ENCODE results near the gene WHRN.

Gene WHRN

DNA sequence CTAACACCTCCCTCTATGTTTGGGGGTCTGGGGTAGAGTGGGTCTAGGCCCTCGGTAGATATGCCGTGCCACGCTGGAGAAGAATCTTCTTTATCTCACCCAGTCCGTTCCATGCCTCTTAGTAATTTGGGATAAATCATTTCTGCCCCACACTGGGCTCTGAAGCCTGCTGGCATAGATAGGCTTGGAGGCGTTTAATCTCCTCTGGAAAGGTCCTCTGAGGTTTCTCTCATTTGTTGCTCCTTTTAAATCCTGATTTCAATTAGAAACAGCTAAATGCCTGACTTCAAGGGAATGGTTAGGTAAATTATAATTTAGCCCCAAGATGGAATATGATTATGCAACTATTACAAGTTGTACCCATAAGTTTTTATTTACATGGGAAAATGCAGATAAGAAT, 59.7 kb downstream of the WHRN start:
- DNase-seq: no peak

DNA sequence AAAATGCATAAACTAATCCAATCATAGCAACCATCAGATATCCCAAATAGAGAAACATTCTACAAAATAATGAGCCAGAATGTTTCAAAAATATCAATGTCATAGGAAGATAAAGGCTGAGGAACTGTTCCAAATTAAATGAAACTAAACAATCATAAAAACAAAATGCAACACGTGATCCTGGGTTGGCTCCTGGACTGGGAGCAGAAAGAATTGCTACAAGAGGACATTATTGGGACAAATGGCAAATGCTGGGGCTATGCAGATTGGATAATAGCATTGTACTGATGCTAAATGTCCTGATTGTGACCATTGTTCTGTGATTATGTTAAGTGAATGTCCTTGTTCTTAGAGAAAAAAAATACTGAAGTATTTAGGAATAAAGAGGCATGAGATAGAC, 63.3 kb downstream of the WHRN start:
- no peak for DNase-seq

DNA sequence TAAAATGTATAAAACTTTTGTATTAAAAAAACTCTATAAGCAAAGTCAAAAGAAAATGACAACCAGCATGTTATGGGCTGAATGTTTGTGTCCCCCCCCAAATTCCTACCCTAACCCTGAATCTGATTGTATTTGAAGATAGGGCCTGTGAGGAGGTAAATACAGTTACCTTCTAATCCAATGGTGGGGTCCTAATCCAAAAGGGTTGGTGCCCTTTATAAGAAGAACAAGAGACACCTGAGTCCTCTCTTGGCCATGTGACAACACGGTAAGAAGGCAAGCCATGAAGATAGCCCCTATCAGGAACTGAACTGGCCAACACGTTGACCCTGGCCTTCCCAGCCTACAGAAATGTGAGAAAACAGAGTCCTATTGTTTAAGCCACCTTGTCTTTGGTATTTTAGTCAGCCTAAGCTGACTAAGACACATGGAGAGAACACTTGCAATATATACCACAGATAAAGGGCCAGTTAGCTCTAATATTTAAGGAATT, 67.8 kb downstream of the WHRN start:
- DNase-seq: no peak

DNA sequence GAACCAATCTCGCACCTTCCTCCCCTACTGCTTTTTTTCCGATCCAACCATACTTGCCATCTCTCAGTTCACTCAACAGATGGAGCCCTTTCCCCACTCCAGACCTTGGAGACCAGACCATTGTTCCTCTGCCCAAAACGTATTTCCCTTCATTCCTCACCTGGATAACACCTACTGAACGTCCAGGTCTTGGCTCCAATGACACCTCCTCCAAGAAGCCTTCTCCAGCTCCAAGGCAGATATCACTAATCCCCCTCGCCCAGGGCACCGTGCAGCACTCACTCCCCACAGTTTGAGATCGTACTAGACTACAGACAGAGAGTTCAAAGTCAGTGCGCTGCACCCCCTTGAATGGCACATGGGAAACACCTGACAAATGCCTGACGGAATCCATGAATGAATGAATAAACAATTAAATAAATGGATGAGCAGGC, 70.4 kb downstream of the WHRN start:
- peak in 1 of 2 experiments; percentile 34 for DNase-seq

DNA sequence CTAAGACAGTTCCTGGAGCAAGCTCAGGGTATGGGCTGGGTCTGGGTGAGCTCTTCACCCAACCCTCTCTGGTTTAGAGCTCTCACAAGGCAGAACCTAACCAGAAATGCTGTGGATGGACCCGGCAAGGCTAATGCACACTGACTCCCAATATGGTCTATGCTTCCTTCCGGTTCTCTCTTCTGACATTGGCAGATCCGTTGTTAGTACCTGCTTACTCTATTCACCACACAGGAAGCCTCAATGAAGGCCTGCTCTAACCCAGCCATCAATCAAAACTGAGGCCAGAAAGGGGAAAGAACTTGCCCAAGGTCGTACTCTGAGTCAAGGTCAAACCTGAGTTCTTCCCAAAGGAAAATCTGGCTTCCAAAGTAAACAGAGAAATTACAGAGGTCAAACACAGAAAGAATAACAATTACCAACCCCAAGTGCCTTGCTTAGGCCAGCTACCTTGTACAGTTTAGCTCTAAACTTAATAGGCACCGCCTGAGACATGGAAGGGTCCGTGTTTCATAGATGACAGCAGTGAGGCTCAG, 71.5 kb downstream of the WHRN start:
- no peak for DNase-seq

DNA sequence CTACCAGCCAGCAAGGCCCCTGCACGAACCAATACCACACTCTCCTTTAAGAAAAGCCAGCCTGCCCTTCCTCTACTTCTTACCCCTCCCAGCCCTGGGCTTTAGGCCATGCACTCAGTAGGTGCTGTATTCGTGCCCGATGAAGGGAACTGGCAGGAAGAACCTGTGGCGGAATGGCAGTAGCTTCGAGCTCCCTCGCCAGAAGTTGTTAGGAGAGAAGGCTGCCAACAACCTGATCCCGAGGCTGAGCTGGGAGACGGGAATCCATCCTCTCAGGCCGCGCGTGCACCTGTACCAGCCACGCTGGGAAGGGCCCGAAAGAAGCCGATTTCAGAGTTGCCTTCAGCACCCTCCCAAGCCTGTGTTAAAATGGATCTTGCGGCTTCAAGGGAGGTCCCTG, 72.2 kb downstream of the WHRN start:
- no peak for DNase-seq

DNA sequence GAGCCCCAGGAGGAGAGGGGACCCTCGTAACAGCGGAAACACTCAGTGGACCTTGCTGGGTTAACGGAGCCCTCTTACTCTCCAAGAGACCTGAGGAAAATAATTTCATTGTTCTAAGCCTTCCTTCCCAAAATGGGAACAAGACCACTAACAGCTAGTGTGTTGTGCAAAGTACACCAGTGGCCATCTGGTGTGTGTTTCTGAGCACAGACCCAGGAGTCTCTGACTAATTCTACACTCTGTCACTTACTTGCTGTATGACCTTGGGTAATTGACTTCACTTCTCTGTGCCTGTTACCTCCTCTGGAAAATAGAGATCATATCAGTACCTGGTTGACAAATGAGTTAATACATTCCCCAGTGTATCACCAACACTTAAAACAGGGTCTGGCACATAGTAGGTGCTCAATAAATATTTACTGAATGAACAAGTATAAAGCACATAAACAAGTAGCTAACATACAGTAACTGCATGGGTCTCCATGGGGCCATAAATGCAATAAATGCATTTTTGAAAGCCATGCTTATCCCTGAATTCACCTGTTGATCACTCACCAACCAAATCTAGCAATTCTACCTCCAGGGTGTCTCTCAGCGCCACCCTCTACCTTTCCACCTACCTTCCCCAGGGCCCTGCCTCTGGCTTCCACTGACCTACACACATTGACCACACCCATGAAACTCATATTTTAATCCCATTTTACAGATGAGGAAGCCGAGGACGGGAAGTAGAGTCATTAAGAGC, 72.8 kb downstream of the WHRN start:
- no peak for DNase-seq

DNA sequence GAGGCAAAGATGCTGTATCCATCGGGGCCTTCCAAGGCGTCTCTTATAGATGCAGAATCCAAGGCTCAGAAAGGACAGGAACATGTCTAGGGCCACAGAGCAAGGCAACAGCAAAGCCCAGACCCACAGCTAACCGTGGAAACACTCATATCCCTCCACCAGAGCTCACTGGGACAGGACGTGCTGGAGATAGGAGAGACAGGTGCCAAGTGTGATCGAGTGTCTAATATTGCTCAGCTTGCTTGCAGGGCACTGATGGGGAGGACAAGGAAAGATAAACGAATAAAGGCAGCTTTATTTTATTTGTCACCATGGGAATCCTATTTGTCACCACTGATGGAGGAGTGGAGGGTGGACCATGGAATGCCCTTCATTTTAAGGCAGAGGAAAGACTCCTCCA, 73.5 kb downstream of the WHRN start:
- no peak for DNase-seq

DNA sequence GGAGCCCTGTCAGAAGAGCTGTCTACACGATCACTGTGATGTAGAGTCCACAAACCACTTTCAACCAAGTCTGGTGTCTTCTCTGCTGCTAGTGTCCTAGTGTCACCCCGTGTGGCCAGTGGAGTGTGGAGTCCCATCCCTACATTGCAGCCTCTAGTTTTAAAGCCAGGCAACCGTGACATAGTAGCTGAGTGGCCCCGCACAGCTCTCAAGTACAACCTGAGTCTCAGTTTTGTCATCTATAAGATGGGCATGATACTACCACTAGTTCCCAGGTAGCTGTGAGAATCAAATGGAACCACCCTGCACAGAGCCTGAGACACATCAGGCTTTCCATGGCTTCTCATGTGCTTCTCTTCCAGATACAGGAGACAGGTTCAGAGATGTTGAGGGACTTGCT, 74.3 kb downstream of the WHRN start:
- no peak for DNase-seq

DNA sequence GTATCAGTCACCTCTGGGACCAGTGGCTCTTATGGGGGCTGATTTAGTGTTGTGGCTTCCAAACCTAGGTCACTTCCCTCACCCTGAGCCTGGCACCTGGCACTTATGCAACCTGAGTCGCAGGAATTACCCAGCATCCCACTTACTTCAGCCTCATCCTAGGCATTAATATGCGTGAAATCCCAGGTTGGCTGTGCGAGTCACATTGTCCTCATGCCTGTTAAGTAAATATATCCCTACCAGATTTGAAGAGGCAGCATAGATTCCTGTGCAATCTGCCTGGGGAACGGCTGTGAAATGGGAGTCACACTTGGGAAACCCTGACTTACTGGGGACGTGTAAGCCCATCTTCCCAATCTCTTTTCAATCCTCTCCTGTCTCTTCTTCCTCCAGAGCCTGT, 74.8 kb downstream of the WHRN start:
- no peak for DNase-seq

DNA sequence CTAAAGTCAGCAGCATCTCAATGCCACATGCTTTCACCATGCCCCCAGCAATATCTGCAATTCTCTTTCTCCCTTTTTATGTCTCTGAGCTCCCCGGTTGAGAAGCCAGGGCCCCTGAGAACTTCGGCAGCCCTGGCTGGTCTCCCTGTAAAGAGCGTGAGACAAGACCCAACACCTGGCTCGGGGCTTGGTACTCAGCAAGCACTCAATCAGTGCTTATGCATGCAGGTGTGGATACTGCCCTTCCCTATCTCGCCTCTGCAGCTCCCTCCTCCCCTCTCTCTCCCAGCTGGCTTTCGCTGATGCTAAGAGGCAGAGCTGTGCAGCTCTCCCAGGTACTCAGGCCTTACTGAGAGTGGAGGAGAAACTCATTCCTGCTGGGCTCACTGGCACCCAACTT, 75.8 kb downstream of the WHRN start:
- DNase-seq: no peak

DNA sequence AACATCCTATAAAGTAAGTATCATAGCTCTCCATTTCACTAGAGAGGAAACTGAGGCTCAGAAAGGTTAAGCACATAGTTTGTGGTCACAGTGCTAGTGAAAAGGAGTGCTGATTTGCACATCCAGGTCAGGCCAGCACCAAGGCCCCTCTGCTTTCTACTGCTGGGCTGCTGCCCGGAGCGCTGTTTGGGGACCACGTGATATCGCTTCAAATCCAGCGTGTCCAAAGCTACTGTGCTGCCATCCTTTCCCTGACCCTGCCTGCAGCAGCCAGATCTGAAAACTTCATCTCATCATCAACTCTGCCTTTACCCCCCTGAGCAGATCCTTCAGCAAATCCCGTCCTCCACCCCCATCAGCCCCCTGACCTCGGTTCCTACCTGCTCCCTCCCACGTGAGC, 76.8 kb downstream of the WHRN start:
- DNase-seq: no peak

DNA sequence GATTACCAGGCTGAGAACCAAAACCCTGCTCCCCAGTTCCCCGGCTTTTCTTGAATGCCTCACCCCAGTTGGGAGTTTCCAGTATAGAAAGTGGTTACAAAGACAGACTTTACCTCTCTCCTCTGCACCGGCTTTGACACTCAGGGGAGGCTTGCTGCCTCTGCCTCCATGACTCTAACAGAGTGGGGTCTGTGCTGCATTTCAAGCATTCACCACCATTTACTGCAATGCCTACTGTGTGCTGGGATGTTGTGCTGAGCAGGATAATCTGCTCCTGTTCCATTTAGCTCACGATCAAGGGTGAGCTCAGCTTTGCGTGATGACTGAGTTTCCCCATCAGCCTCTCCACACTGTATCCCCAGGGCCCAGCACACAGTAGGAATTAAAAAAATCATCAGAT, 77.6 kb downstream of the WHRN start:
- no peak for DNase-seq

DNA sequence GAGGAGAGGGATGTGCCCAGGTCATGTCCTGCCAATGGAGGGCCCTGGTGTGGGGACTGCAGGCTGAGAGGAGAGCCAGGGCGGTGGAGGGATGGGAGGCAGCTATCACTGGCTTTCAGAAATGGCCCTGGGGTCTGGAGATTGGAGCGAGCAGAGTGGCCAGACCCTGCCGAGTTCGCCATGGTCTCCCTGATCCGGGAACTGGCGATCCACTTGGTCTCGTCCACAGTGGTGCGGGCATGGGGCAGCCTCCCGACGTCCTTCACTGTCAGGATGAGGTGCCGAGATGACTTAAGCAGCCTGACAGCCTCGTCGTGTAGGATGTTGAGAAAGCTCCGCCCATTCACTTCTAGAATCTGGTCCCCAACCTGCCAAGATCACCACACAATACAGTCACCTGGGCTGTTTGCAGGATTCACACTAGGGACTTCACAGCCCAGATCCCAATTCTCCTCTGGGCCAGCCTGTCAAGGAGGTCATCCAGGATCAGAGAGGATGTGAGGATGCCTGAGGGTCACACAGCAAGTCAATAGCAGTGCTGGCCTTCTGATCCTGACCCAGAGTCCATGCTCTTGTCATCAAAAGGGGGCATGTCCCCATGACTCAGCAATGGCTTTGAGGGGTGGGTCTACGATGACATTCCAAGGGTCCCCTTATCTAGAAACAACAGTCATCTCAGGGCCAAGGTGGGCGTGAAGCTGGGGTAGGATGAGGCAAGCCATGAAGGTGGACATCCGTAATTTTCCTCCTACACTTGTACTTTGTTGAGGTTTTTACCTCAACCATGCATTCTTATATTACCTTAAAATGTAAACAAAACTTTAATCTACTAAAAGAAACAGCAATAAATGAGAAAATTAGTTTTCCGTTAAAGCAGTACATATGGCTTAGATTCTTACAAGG, 79.0 kb downstream of the WHRN start:
- DNase-seq: no peak

DNA sequence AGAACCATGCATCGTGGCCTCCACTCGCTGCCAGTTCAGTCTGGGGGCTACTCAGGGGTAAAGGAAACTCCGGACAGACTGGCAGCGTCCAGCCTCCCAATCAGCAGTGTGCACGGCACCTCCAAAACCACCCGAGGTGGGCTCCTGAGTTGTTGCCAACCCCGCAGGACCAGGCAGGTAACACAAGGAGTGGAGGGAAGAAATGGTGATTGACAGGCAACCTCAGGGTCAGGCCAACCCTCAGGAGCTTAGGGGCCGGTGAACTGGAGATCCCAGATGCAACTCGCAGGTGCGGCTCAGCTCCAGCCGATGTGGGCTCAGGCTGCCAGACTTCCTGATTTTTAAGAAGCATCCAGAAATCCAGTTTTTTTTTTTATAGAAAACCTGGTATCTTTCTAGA, 80.1 kb downstream of the WHRN start:
- no peak for DNase-seq

DNA sequence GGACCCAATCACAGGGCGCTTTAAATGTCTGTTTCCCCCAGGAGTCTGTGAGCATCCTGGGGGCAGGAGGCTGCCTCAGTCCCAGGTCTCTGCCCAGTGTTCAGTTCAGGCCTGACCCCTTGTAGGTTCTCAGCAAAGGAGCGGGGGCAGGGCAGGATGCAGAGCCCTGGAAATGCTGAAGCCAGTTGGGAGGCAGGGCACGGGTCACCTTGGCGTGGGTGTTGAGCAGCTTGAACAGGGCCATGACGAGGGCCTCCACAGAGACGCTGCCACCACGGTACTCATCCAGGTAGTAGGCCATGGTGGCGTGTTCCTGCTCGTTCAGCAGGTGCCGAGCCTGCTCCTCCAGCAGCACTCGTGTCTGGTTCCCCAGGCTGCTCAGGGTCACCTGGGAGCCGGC, 81.1 kb downstream of the WHRN start:
- no peak for DNase-seq

DNA sequence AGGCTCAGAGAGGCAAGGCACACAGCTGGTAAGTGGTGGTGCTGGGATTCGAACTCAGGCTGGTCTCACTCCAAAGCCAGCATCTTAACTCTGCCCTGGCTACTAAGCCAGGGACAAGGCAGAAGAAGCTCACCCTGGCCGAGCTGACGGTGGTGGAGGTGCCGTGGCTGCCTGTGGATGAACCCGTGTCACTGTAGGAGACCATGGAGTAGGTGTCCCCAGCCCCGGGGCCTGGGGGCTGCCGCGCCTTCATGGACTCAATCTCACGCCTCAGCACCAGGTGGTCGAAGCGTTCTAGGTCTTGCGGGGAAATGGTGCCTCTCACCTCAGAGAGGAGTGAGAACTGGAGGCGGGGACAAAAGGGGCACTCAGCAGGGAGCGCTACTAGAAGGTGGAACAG, 82.1 kb downstream of the WHRN start:
- DNase-seq: no peak

DNA sequence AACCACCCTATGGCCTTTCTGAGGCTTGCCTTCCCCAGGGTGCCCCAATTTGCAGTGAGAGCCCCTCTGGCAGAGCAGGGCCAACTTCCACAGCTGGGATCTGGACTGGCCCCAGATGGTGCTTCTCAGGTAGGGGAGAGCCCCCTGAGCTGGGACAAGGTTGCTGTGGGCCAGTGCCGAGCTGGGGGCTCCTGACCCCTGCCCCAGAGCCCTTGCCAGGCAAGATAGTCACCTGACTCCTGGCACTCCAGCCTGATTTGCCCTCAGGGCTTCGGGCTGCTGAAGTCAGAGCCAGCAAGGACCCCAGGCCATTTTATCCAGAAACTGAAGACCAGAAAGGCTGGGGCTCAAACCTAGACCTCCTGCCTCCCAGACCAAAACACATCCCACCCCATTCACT, 84.1 kb downstream of the WHRN start:
- DNase-seq: no peak

DNA sequence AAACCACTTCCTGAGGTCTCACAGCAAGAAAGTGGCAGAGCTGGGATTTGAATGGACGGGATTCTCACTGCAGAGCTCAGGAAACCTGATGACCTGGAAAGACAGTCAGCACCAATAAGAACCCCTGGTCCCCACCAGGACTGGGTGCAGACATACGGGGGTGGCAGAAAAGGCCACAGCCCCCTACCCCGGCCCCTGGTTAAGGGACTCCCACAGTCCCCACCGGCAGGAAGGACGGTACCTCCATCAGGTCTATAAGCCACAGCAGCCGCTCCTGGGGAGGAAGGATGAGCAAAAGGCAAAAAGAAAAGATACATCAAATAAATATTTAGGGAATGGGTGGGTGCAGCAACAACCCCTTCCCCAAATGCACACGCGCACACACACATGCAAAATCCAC, 85.5 kb downstream of the WHRN start:
- DNase-seq: no peak

DNA sequence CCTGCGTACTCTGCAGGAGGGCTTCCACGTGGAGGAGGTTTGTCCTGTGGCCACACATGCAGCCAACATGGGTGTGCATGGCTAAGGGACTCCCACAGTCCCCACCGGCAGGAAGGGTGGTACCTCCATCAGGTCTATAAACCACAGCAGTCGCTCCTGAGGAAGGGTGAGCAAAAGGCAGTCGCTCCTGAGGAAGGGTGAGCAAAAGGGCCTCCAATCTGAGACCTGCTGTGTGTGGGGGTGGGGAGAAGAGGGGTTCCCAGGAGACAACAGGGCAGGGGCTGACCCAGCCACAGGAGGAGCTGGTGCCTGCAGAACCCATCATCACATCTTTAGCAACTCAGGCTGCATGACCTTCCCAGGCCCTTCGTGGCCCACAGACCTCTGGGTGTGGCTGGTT, 87.2 kb downstream of the WHRN start:
- DNase-seq: no peak

DNA sequence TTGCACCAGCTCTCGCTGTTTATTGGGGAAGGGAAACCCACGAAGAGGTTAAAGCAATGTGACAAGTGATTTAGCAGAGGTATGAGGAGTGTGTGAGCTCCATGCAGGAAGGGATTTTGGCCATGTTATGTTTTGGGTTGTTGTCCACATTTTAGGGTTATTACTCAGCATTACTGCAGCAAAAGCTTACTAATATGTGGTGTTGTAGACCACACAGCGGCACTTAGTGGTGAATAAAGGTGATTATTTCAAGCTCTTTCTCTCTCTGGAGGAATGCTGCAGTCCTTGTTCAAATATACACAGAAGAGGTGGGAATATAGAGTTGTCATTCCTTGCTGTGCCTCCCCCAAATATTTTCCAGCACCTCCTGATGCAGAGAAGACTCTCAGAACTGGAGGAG, 87.8 kb downstream of the WHRN start:
- DNase-seq: no peak

DNA sequence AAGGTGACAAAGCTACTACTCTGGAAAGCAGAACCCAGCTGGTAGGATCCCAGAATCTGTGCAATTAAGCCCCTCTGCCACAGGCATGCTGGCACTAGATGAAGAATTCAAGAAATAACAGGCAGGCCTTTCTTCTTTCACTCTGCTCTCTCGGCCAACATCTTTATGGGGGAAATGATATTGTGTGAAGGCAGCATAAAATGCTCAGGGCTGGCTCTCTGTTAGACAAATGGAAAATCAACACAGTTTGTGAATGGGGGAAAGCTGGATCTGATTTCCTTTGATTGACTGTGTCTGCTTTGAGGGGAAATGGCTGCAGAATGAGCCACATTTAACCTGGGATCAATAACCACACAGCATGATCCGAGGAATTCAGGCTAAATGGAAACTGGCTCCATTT, 88.4 kb downstream of the WHRN start:
- no peak for DNase-seq

DNA sequence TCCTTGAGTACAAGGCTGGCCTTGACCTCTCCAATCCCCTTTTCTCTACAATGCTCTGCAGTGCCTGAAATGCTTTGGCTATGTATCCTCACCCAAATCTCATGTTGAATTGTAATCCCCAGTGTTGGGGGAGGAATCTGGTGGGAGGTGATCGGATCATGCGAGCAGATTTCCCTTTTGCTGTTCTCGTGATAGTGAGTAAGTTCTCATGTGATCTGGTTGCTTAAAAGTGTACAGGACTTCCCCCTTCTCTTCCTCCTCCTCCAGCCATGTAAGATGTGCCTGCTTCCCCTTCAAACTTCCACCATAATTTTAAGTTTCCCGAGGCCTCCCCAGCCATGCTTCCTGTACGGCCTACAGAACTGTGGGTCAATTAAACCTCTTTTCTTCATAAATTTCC, 89.0 kb downstream of the WHRN start:
- DNase-seq: no peak

DNA sequence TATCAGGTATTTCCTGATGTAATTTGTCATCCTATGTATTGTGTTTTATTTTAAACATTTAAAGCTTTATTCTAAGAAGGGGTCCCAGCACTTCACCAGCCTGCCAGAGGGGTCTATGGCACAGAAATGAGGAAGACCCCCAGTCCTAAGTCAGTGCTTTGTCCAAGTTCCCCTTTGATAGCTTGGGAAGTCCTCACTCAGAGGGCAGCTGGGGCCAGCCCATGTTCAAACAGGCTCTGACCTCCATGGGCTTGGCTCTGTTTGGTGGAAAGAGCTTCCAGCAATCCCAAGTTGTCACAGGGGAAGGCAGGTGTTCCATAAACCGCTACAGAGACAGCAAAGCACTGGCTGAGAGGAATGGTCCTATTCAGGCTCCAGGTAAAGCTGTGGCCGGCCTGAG, 90.9 kb downstream of the WHRN start:
- DNase-seq: no peak

Measured in SW 1271 (cell line).